K562 (cell line): ENCODE data around the gene PYHIN1. TPM values are rescaled to one million over a fixed set of nuclear protein-coding genes. Genes with fewer than 3 reads are reported as not detected.
A peak's percentile ranks its signal among the peaks of the same experiment; 100 is the strongest.

Source experiments
- CAMTA2 ChIP-seq: fragments of 250-450 bp; sonication (Bioruptor Pico); conservative IDR thresholded peaks from 2 replicates; pipeline ENCODE4 v1.5.1; 2022
- DMBX1 ChIP-seq: fragments of 250-450 bp; sonication (Bioruptor Pico); IDR thresholded peaks from 2 replicates; pipeline ENCODE4 v1.8.0; 2022; ENCODE audit warnings: inconsistent platforms, mild to moderate bottlenecking, moderate library complexity, borderline replicate concordance
- GTF2F1 ChIP-seq: IDR thresholded peaks from 2 replicates; pipeline ENCODE4 v1.6.1; 2011; ENCODE audit warnings: low read depth, low read length, improper control_type of control experiment
- IRF9 ChIP-seq: fragments of 450-650 bp; IDR thresholded peaks from 2 replicates; pipeline ENCODE4 v1.6.1; 2016; ENCODE audit warnings: missing biosample characterization, missing genetic modification characterization
- NCOA4 ChIP-seq: fragments of 450-650 bp; IDR thresholded peaks from 2 replicates; pipeline ENCODE4 v1.6.1; 2018; ENCODE audit warnings: mild to moderate bottlenecking; ENCODE audit not compliant: partially characterized antibody
- TOE1 ChIP-seq, 2 experiments: fragments of 450-650 bp in 1 of 2; sonication (generic) in 1 of 2; formaldehyde crosslinking in 1 of 2; IDR thresholded peaks; 2 replicates each; pipeline versions ENCODE4 v1.7.1 to v1.8.0; 2016 to 2022; ENCODE audit warnings: borderline replicate concordance in 2 of 2, mild to moderate bottlenecking in 2 of 2, antibody characterized with exemption in 1 of 2, inconsistent platforms in 1 of 2, low read depth in 1 of 2, missing genetic modification reagents in 1 of 2, moderate library complexity in 1 of 2
- USF2 ChIP-seq: sonication (generic); formaldehyde crosslinking; IDR thresholded peaks from 2 replicates; pipeline ENCODE4 v1.5.0; 2020; ENCODE audit warnings: missing genetic modification reagents
- ZBTB49 ChIP-seq: sonication (generic); formaldehyde crosslinking; IDR thresholded peaks from 2 replicates; pipeline ENCODE4 v1.8.0; 2022; ENCODE audit warnings: missing genetic modification reagents, mild to moderate bottlenecking, borderline replicate concordance
- ZBTB8A ChIP-seq: fragments of 450-650 bp; IDR thresholded peaks from 2 replicates; pipeline ENCODE4 v1.6.1; 2018; ENCODE audit warnings: mild to moderate bottlenecking, moderate library complexity; ENCODE audit not compliant: partially characterized antibody
- ZNF184 ChIP-seq: sonication (generic); formaldehyde crosslinking; IDR thresholded peaks from 2 replicates; pipeline ENCODE4 v1.5.0; 2020; ENCODE audit warnings: missing genetic modification reagents
- ZNF239 ChIP-seq: fragments of 250-450 bp; sonication (Bioruptor Pico); IDR thresholded peaks from 2 replicates; pipeline ENCODE4 v1.4.0; 2020; ENCODE audit warnings: mild to moderate bottlenecking
- ZNF512 ChIP-seq: IDR thresholded peaks from 2 replicates; pipeline ENCODE4 v1.6.1; 2016; ENCODE audit warnings: missing genetic modification characterization, missing compliant biosample characterization
- ZNF639 ChIP-seq, 2 experiments: fragments of 200-800 bp in 1 of 2; sonication (Bioruptor generic) in 1 of 2; sonication (generic) in 1 of 2; formaldehyde crosslinking in 1 of 2; IDR thresholded peaks in 1 of 2; conservative IDR thresholded peaks in 1 of 2; 2 replicates each; pipeline versions ENCODE4 v1.5.0 to v1.6.1; 2016 to 2020; ENCODE audit warnings: missing compliant biosample characterization in 1 of 2, missing genetic modification characterization in 1 of 2, missing genetic modification reagents in 1 of 2
- ZNF707 ChIP-seq: fragments of 250-450 bp; sonication (Bioruptor Pico); conservative IDR thresholded peaks from 2 replicates; pipeline ENCODE4 v1.8.0; 2022; ENCODE audit warnings: inconsistent platforms, mild to moderate bottlenecking, moderate library complexity
- polyA plus RNA-seq, 8 experiments: library from polyadenylated mRNA; depleted of rRNA in 4 of 8; stranded (reverse) in 5 of 8; unstranded in 3 of 8; fragments of >200 nt; fragmentation: Nextera tagmentation in 2 of 8; fragmentation: Illumina TruSeq in 1 of 8; extraction: Ambion mirVana in 2 of 8; extraction: Trizol in 1 of 8; gene quantifications; 2 replicates each; pipeline versions ENCODE4 v1.2.1 to v1.2.3, GENCODE V29; 2011 to 2014; ENCODE audit warnings: inconsistent platforms in 1 of 8, missing spikeins in 1 of 8
- total RNA-seq, 7 experiments: library from RNA; depleted of rRNA in 6 of 7; stranded (reverse); fragments of >200 nt in 6 of 7; fragmentation: Illumina TruSeq in 2 of 7; extraction: Trizol in 2 of 7; gene quantifications; 2 replicates each; pipeline versions ENCODE4 v1.2.1 to v1.2.3, GENCODE V29; 2011 to 2021; ENCODE audit warnings: low replicate concordance in 1 of 7
- TF ChIP-seq, protein P1 (sequence below): fragments of 150-350 bp; IDR thresholded peaks from 2 replicates; pipeline ENCODE4 v1.6.1; 2014; ENCODE audit warnings: low read depth, mild to moderate bottlenecking, low read length, borderline replicate concordance

Gene PYHIN1
- total and polyA plus RNA-seq, 9 of the 15 experiments (the other 6 are each of a cell fraction or from before 2014, with no cell fraction given), result not detected

DNA sequence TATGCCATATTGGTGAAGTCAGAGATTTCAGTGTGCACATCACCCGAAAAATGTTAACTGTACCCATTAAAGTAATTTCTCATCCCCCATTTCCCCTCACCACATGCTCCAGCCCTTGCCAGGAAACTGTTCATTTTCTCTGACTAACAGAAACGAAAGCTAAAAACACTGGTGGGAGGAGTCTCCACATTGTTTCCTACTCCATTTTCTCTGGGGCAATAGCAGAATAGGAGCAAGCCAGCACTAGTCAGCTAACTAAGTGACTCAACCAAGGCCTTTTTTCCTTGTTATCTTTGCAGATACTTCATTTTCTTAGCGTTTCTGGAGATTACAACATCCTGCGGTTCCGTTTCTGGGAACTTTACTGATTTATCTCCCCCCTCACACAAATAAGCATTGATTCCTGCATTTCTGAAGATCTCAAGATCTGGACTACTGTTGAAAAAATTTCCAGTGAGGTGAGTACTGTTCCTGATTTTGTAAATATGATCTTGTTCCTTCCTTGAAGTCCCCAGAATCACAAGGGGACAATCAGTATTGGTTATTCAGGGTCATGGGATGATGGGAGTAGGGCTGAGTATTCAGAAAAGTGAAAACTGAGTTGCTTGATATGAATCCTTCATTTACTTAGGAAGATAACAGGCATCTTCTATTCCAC, 78.5 kb downstream of the PYHIN1 start, which contains the start of gene IFI16 (continued):
- TF ChIP-seq ZBTB49 (no peak), USF2 (no peak), NCOA4 (no peak), ZNF512 (tag) (no peak), TOE1 (IDR thresholded peaks at IDR 0.05; ENCODE audit: borderline replicate concordance) (no peak), TOE1 (CRISPR knock-in tag; IDR thresholded peaks at IDR 0.05; ENCODE audit: borderline replicate concordance, low read depth) (no peak), GTF2F1 (no peak), ZNF239 (CRISPR knock-in tag) (peak; percentile 41; the same call in 1 of the 2 replicates), CAMTA2 (CRISPR knock-in tag) (no peak), DMBX1 (CRISPR knock-in tag) (no peak), ZNF707 (CRISPR knock-in tag) (no peak), ZNF184 (no peak), ZNF639 (CRISPR knock-in tag; conservative IDR thresholded peaks at IDR 0.05 in 1 of 2, IDR thresholded peaks at IDR 0.05 in 1 of 2) (peak in 1 of 2 experiments; percentile 68; a peak in 2 of 4 replicates), ZBTB8A (no peak), IRF9 (tag) (peak; percentile 68)
- TF ChIP-seq, protein P1, sequence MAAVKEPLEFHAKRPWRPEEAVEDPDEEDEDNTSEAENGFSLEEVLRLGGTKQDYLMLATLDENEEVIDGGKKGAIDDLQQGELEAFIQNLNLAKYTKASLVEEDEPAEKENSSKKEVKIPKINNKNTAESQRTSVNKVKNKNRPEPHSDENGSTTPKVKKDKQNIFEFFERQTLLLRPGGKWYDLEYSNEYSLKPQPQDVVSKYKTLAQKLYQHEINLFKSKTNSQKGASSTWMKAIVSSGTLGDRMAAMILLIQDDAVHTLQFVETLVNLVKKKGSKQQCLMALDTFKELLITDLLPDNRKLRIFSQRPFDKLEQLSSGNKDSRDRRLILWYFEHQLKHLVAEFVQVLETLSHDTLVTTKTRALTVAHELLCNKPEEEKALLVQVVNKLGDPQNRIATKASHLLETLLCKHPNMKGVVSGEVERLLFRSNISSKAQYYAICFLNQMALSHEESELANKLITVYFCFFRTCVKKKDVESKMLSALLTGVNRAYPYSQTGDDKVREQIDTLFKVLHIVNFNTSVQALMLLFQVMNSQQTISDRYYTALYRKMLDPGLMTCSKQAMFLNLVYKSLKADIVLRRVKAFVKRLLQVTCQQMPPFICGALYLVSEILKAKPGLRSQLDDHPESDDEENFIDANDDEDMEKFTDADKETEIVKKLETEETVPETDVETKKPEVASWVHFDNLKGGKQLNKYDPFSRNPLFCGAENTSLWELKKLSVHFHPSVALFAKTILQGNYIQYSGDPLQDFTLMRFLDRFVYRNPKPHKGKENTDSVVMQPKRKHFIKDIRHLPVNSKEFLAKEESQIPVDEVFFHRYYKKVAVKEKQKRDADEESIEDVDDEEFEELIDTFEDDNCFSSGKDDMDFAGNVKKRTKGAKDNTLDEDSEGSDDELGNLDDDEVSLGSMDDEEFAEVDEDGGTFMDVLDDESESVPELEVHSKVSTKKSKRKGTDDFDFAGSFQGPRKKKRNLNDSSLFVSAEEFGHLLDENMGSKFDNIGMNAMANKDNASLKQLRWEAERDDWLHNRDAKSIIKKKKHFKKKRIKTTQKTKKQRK, result no peak
